GM19463 (cell line): ENCODE measurements around the gene KRTCAP2.
"Not testable (repeated sequence)": the region's sequence is repeated elsewhere in the genome, so short reads cannot be mapped to it uniquely, and the experiment has no call there.

Experiments used
- ATAC-seq: cut with Tn5 transposase; IDR thresholded peaks from one replicate; pipeline ENCODE4 v1.9.1; 2021; ENCODE audit warnings: mild to moderate bottlenecking, moderate library complexity; ENCODE audit not compliant: unreplicated experiment

Gene KRTCAP2

GRCh38 chr1:155200920-155201319 is 27.8 kb upstream of the KRTCAP2 start:
- ATAC-seq: no peak

- ATAC-seq: no peak
Measured at GRCh38 chr1:155199792-155200191, 26.7 kb upstream of the KRTCAP2 start.

GRCh38 chr1:155198547-155198906 is 25.4 kb upstream of the KRTCAP2 start:
- no peak for ATAC-seq

- no peak for ATAC-seq
Measured at GRCh38 chr1:155197901-155198546, 24.9 kb upstream of the KRTCAP2 start.

- no peak for ATAC-seq
Measured at GRCh38 chr1:155196893-155197638, 24.0 kb upstream of the KRTCAP2 start.

GRCh38 chr1:155196103-155196892 is 23.2 kb upstream of the KRTCAP2 start:
- no peak for ATAC-seq

GRCh38 chr1:155195201-155196102 is 22.3 kb upstream of the KRTCAP2 start:
- ATAC-seq: no peak

- not testable (repeated sequence) for ATAC-seq
Measured at GRCh38 chr1:155193991-155194240, 20.8 kb upstream of the KRTCAP2 start.

- peak; percentile 83 for ATAC-seq
Measured at GRCh38 chr1:155193275-155193990, 20.3 kb upstream of the KRTCAP2 start.

- ATAC-seq: no peak
Measured at GRCh38 chr1:155192346-155193274, 19.5 kb upstream of the KRTCAP2 start.

GRCh38 chr1:155191904-155192303 is 18.8 kb upstream of the KRTCAP2 start:
- no peak for ATAC-seq

GRCh38 chr1:155189926-155190325 is 16.8 kb upstream of the KRTCAP2 start:
- ATAC-seq: not testable (repeated sequence)

- ATAC-seq: no peak
Measured at GRCh38 chr1:155188268-155188667, 15.2 kb upstream of the KRTCAP2 start.

- no peak for ATAC-seq
Measured at GRCh38 chr1:155187456-155187891, 14.4 kb upstream of the KRTCAP2 start.

- ATAC-seq: no peak
Measured at GRCh38 chr1:155186794-155187455, 13.8 kb upstream of the KRTCAP2 start.

GRCh38 chr1:155186067-155186793 is 13.1 kb upstream of the KRTCAP2 start:
- no peak for ATAC-seq

GRCh38 chr1:155185783-155186066 is 12.6 kb upstream of the KRTCAP2 start:
- ATAC-seq: no peak
